Measurements from ENCODE around the gene LAMC2. TPM values are rescaled to one million over a fixed set of nuclear protein-coding genes. Genes with fewer than 3 reads are reported as not detected.
"Not testable (repeated sequence)": the region's sequence is repeated elsewhere in the genome, so short reads cannot be mapped to it uniquely, and the experiment has no call there.

Gene LAMC2
- total RNA-seq, 2 experiments from 2014 or later, result not detected

DNA sequence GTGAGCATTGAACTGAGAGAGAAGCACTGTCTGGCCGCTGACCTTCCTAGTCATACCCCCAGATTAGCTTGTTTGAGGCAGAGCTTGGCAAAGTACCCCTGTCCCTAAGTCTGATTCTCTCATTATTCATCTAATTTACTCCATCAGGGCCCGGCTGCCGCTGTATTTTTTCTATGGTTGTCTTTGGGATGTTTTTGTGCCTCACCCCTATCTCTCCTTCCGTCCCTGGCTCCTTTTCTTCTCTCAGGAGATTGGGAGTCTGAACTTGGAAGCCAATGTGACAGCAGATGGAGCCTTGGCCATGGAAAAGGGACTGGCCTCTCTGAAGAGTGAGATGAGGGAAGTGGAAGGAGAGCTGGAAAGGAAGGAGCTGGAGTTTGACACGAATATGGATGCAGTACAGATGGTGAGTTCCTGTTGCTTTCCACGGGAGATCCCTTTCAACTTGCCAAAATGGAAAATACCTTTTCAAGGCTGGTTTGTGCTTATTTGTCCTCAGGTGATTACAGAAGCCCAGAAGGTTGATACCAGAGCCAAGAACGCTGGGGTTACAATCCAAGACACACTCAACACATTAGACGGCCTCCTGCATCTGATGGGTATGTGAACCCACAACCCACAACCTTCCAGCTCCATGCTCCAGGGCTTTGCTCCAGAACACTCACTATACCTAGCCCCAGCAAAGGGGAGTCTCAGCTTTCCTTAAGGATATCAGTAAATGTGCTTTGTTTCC is 53.9 kb downstream of the LAMC2 start:
- Mint-ChIP-seq H3K4me3 (no peak overlapping the region), H3K9me3 (no peaks in the 10 kb centered on the region), H3K27me3 (peaks cover 8% of the 10 kb centered on the region), H3K27ac (no peak overlapping the region), H3K4me1 (no peaks in the 10 kb centered on the region), H3K36me3 (ENCODE audit: low read depth) (no peaks in the 10 kb centered on the region)
- ChIA-PET CTCF (no interaction called here), POLR2A (no interaction called here)
- no peak for DNase-seq

GRCh38 chr1:183240526-183240825 is 54.4 kb downstream of the LAMC2 start:
- H3K27me3 Mint-ChIP-seq, result peaks cover 8% of the 10 kb centered on the region
- CTCF ChIA-PET, result no interaction called here
- no peak overlapping the region for H3K4me3 Mint-ChIP-seq
- no peaks in the 10 kb centered on the region for H3K36me3 Mint-ChIP-seq (ENCODE audit: low read depth)
- DNase-seq, result no peak
- H3K9me3 Mint-ChIP-seq, result no peaks in the 10 kb centered on the region
- POLR2A ChIA-PET, result no interaction called here
- no peak overlapping the region for H3K27ac Mint-ChIP-seq
- H3K4me1 Mint-ChIP-seq, result no peaks in the 10 kb centered on the region

DNA sequence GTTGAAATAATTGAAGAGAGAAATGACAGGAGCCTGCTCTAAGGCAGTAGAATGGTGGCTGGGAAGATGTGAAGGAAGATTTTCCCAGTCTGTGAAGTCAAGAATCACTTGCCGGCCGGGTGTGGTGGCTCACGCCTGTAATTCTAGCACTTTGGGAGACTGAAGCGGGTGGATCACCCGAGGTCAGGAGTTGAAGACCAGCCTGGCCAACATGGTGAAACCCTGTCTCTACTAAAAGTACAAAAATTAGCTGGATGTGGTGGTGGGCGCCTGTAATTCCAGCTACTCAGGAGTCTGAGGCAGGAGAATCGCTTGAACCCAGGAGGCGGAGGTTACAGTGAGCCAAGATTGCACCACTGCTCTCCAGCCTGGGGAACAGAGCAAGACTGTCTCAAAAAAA is 54.8 kb downstream of the LAMC2 start:
- POLR2A ChIA-PET; H3K4me3 Mint-ChIP-seq; H3K27ac Mint-ChIP-seq; DNase-seq; H3K27me3 Mint-ChIP-seq; H3K4me1 Mint-ChIP-seq; H3K9me3 Mint-ChIP-seq; H3K36me3 Mint-ChIP-seq (ENCODE audit: low read depth): not testable (repeated sequence)
- CTCF ChIA-PET, result interaction anchor here (0.7 kb wide), 1 partner anchor 193 kb away, joined by 3 read pairs; no protein-coding TSS in a partner anchor

GRCh38 chr1:183241471-183241870 is 55.4 kb downstream of the LAMC2 start:
- ChIA-PET CTCF (interaction anchor here (0.7 kb wide), 1 partner anchor 193 kb away, joined by 3 read pairs; no protein-coding TSS in a partner anchor), POLR2A (no interaction called here)
- Mint-ChIP-seq H3K4me1 (no peaks in the 10 kb centered on the region), H3K4me3 (no peak overlapping the region), H3K27me3 (peaks cover 8% of the 10 kb centered on the region), H3K9me3 (no peaks in the 10 kb centered on the region), H3K36me3 (ENCODE audit: low read depth) (no peaks in the 10 kb centered on the region), H3K27ac (no peak overlapping the region)
- DNase-seq, result no peak

- H3K4me1 Mint-ChIP-seq, result no peaks in the 10 kb centered on the region
- H3K27me3 Mint-ChIP-seq, result peaks cover 10% of the 10 kb centered on the region
- DNase-seq, result no peak
- H3K36me3 Mint-ChIP-seq (ENCODE audit: low read depth), result no peaks in the 10 kb centered on the region
- no peak overlapping the region for H3K27ac Mint-ChIP-seq
- ChIA-PET CTCF (no interaction called here), POLR2A (no interaction called here)
- no peak overlapping the region for H3K4me3 Mint-ChIP-seq
- no peaks in the 10 kb centered on the region for H3K9me3 Mint-ChIP-seq
Observed at GRCh38 chr1:183242556-183242955, 56.5 kb downstream of the LAMC2 start.

DNA sequence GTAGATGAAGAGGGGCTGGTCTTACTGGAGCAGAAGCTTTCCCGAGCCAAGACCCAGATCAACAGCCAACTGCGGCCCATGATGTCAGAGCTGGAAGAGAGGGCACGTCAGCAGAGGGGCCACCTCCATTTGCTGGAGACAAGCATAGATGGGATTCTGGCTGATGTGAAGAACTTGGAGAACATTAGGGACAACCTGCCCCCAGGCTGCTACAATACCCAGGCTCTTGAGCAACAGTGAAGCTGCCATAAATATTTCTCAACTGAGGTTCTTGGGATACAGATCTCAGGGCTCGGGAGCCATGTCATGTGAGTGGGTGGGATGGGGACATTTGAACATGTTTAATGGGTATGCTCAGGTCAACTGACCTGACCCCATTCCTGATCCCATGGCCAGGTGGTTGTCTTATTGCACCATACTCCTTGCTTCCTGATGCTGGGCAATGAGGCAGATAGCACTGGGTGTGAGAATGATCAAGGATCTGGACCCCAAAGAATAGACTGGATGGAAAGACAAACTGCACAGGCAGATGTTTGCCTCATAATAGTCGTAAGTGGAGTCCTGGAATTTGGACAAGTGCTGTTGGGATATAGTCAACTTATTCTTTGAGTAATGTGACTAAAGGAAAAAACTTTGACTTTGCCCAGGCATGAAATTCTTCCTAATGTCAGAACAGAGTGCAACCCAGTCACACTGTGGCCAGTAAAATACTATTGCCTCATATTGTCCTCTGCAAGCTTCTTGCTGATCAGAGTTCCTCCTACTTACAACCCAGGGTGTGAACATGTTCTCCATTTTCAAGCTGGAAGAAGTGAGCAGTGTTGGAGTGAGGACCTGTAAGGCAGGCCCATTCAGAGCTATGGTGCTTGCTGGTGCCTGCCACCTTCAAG is 57.3 kb downstream of the LAMC2 start:
- ChIA-PET CTCF (no interaction called here), POLR2A (no interaction called here)
- Mint-ChIP-seq H3K36me3 (ENCODE audit: low read depth) (no peaks in the 10 kb centered on the region), H3K9me3 (no peaks in the 10 kb centered on the region), H3K27me3 (peaks cover 16% of the 10 kb centered on the region), H3K4me1 (no peaks in the 10 kb centered on the region), H3K27ac (no peak overlapping the region), H3K4me3 (no peak overlapping the region)
- DNase-seq, result no peak

GRCh38 chr1:183244466-183244865 is 58.4 kb downstream of the LAMC2 start:
- CTCF ChIA-PET, result no interaction called here

DNA sequence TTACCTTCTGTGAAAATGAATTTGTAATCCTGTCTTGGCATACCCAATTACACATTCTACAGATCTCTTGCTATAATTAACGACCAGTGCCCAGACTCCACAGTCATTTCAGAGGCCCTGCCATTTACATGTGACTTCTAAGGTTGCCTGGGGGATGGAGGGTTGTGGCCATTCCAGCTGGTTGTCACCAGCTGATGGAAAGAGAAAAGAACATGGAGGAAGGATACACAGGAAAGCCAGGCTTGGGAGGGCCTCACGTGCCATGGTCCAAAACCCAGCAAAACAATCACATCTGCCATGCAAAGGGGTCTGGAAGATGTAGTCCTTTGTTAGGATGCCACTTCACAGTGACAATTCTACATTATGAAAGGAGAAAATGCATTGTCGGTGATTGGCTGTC is 59.3 kb downstream of the LAMC2 start:
- peaks cover 18% of the 10 kb centered on the region for H3K27me3 Mint-ChIP-seq
- no peaks in the 10 kb centered on the region for H3K9me3 Mint-ChIP-seq
- no peaks in the 10 kb centered on the region for H3K4me1 Mint-ChIP-seq
- H3K4me3 Mint-ChIP-seq, result no peak overlapping the region
- CTCF ChIA-PET, result no interaction called here
- no peak overlapping the region for H3K27ac Mint-ChIP-seq
- POLR2A ChIA-PET, result no interaction called here
- H3K36me3 Mint-ChIP-seq (ENCODE audit: low read depth), result no peaks in the 10 kb centered on the region
- no peak for DNase-seq

More at GRCh38 chr1:183244466-183244865, 58.4 kb downstream of the LAMC2 start:
- H3K27me3 Mint-ChIP-seq, result peaks cover 18% of the 10 kb centered on the region
- POLR2A ChIA-PET, result no interaction called here
- H3K4me3 Mint-ChIP-seq, result no peak overlapping the region
- H3K4me1 Mint-ChIP-seq, result no peaks in the 10 kb centered on the region
- H3K27ac Mint-ChIP-seq, result no peak overlapping the region
- H3K9me3 Mint-ChIP-seq, result no peaks in the 10 kb centered on the region
- no peaks in the 10 kb centered on the region for H3K36me3 Mint-ChIP-seq (ENCODE audit: low read depth)
- no peak for DNase-seq

DNA sequence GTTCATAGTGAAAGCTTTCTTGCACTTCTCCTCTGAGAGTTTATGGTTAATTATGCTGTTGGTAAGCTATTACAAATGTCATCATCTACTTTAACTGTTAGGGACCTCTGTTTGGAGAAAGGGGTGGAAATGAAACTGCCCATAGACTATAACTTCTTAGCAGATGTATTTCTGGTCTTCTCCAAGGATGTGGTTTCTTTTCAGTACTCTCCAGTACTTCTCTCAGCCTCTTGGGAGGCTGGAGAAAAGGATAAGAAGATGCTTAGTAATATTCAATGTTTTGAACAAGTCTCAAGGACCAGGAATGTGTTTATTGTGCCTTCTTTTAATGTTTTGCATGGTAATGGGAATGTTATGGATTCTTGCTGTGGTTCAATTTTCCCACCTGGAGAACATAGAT is 60.4 kb downstream of the LAMC2 start:
- Mint-ChIP-seq H3K27ac (no peak overlapping the region), H3K27me3 (peaks cover 15% of the 10 kb centered on the region), H3K4me3 (no peak overlapping the region), H3K36me3 (ENCODE audit: low read depth) (no peaks in the 10 kb centered on the region), H3K9me3 (no peaks in the 10 kb centered on the region), H3K4me1 (no peaks in the 10 kb centered on the region)
- ChIA-PET POLR2A (no interaction called here), CTCF (interaction anchor here (1.6 kb wide), 1 partner anchor 11 kb away, joined by 4 read pairs; no protein-coding TSS in a partner anchor)
- no peak for DNase-seq

DNA sequence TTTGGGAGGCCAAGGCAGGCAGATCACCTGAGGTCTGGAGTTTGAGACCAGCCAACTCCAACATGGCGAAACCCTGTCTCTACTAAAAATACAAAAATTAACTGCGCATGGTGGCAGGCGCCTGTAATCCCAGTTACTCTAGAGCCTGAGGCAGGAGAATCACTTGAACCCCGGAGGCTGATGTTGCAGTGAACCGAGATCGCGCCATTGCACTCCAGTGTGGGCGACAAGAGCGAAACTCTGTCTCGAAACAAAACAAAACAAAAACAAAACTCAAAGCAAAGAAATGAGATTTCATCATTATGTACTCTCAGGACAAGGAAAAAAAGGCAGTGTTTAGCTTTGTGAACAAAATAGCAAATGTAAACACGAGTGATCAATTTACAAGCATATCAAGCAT is 61.0 kb downstream of the LAMC2 start:
- no peaks in the 10 kb centered on the region for H3K9me3 Mint-ChIP-seq
- ChIA-PET CTCF (interaction anchor here (0.6 to 1.6 kb wide), 3 partner anchors 10 to 1142 kb away, joined by 3 to 4 read pairs (median 4); no protein-coding TSS in a partner anchor), POLR2A (no interaction called here)
- no peak overlapping the region for H3K4me3 Mint-ChIP-seq
- H3K4me1 Mint-ChIP-seq, result no peaks in the 10 kb centered on the region
- peaks cover 15% of the 10 kb centered on the region for H3K27me3 Mint-ChIP-seq
- H3K36me3 Mint-ChIP-seq (ENCODE audit: low read depth), result no peaks in the 10 kb centered on the region
- DNase-seq, result no peak
- H3K27ac Mint-ChIP-seq, result no peak overlapping the region

DNA sequence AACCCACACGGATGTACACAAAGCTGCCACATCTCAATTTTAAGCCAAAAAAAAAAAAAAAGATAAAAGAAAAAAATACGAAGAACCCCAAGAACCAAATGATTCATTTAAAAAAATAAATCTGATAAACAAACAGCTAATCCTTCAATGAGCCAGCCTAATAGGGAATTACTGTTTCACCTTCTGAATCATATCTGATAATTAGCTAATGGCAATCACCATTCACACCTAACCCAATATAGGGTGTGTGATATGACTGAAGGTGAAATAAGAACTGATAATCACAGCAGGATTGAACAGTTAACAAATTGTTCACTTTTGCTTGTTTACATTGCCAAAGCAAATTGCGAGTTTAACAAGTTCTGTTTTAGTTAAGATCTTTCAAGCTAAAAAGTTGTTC is 61.4 kb downstream of the LAMC2 start:
- Mint-ChIP-seq H3K36me3 (ENCODE audit: low read depth) (no peaks in the 10 kb centered on the region), H3K4me1 (no peaks in the 10 kb centered on the region), H3K4me3 (no peak overlapping the region), H3K27me3 (peaks cover 15% of the 10 kb centered on the region), H3K9me3 (no peaks in the 10 kb centered on the region), H3K27ac (no peak overlapping the region)
- CTCF ChIA-PET, result interaction anchor here (0.6 to 1.6 kb wide), 3 partner anchors 10 to 1142 kb away, joined by 3 to 4 read pairs (median 4); no protein-coding TSS in a partner anchor
- POLR2A ChIA-PET, result no interaction called here
- no peak for DNase-seq

- DNase-seq, result no peak
- H3K4me3 Mint-ChIP-seq, result no peak overlapping the region
- peaks cover 15% of the 10 kb centered on the region for H3K27me3 Mint-ChIP-seq
- CTCF ChIA-PET, result interaction anchor here (1.2 to 1.6 kb wide), 2 partner anchors 9 to 13 kb away, joined by 4 read pairs; no protein-coding TSS in a partner anchor
- H3K36me3 Mint-ChIP-seq (ENCODE audit: low read depth), result no peaks in the 10 kb centered on the region
- no peaks in the 10 kb centered on the region for H3K4me1 Mint-ChIP-seq
- H3K9me3 Mint-ChIP-seq, result no peaks in the 10 kb centered on the region
- no peak overlapping the region for H3K27ac Mint-ChIP-seq
- POLR2A ChIA-PET, result no interaction called here
Observed at GRCh38 chr1:183247931-183248330, 61.9 kb downstream of the LAMC2 start.

DNA sequence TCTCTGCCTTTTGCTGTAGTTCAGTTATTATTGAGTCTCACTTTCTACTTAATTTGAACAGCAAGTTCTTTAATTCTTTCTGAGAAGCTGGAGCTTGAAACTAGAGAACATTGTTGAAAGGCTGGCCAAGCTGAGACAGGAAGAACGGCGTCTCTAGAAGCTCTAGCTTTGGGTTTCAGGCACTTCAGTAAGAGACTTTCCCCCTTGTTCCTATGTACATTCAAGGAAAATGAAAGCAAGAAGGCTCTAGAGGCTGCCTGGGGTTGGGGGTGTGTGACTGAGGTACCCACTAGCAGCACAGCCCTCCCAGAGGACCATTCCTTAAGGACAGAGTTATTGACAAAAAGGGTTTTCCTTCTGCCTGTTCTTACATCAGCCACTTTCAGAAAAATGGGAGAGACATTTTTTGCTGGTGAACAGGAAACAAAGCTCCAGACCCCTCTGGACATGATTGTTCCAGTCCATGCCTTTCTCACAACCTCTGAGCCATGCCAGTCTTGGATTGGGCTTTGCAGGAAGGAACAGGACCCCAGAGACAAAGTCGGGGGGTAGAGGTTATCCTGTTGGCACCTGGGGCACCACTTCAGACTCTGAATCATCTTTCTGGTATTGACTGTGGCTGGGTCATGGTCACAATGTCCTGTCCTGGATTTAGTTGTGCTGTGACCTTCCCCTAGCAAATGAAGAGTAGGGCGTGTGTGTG is 63.1 kb downstream of the LAMC2 start:
- no peaks in the 10 kb centered on the region for H3K36me3 Mint-ChIP-seq (ENCODE audit: low read depth)
- peaks cover 17% of the 10 kb centered on the region for H3K27me3 Mint-ChIP-seq
- no peaks in the 10 kb centered on the region for H3K4me1 Mint-ChIP-seq
- ChIA-PET POLR2A (no interaction called here), CTCF (no interaction called here)
- H3K9me3 Mint-ChIP-seq, result no peaks in the 10 kb centered on the region
- H3K27ac Mint-ChIP-seq, result no peak overlapping the region
- H3K4me3 Mint-ChIP-seq, result no peak overlapping the region
- DNase-seq, result no peak

Data from activated CD4-positive, alpha-beta memory T cell treated with anti-CD3 and anti-CD28 coated beads, Interleukin-2, amount 10 ng/mL, durations not matched to agents 7 days and 5 days (primary cell).